IMR-90 (cell line): ENCODE measurements around the gene CHRD. TPM values are rescaled to one million over a fixed set of nuclear protein-coding genes. Genes with fewer than 3 reads are reported as not detected.

Experiments
- ATAC-seq: fragments of 200-7000 bp; cut with Tn5 transposase; 2 replicates; pipeline ENCODE4 v1.9.1; 2020; ENCODE audit warnings: low read depth, mild to moderate bottlenecking, moderate library complexity
- BruUV-seq: library from RNA; stranded (reverse); fragments of 400-500 nt; replicated peaks from 2 replicates; lab custom pipeline; 2021; lab: Mats Ljungman, UMichigan
- CTCF ChIA-PET: fragments of 300-600 bp; formaldehyde crosslinking; extraction: SDS; loops from one replicate; lab custom pipeline; 2021; ENCODE audit warnings: antibody characterized with exemption; lab: Yijun Ruan, JAX
- POLR2A ChIA-PET: fragments of 300-600 bp; sonication (Branson Sonifier 250); formaldehyde crosslinking; loops from one replicate; lab custom pipeline; 2022; ENCODE audit warnings: antibody characterized with exemption; ENCODE audit not compliant: unreplicated experiment; lab: Charles Lee
- DNase-seq: peaks from one replicate; pipeline ENCODE4 v3.0.0; 2013
- H2AFZ ChIP-seq: replicated peaks from 2 replicates; pipeline ENCODE3; 2013; ENCODE audit warnings: low read length, mild to moderate bottlenecking; ENCODE audit not compliant: poor library complexity
- H2AK5ac ChIP-seq: 2 replicates; pipeline ENCODE4 v1.6.1; 2013; ENCODE audit warnings: low read depth, low read length, inconsistent platforms
- H2AK9ac ChIP-seq: replicated peaks from 2 replicates; pipeline ENCODE3; 2013; ENCODE audit warnings: mild to moderate bottlenecking, low read depth, low read length, moderate library complexity; ENCODE audit not compliant: poor library complexity
- H2BK120ac ChIP-seq: 2 replicates; pipeline ENCODE4 v1.6.1; 2013; ENCODE audit warnings: low read depth, low read length, inconsistent platforms
- H2BK15ac ChIP-seq: 3 replicates; pipeline ENCODE4 v1.6.1; 2013; ENCODE audit warnings: low read depth, low read length, inconsistent platforms
- H2BK20ac ChIP-seq: 2 replicates; pipeline ENCODE4 v1.6.1; 2013; ENCODE audit warnings: low read depth, mild to moderate bottlenecking, inconsistent platforms, low read length, moderate library complexity
- H2BK5ac ChIP-seq: 2 replicates; pipeline ENCODE4 v1.6.1; 2013; ENCODE audit warnings: mild to moderate bottlenecking, low read depth, low read length, inconsistent platforms; ENCODE audit not compliant: poor library complexity, severe bottlenecking
- H3K14ac ChIP-seq: replicated peaks from 2 replicates; pipeline ENCODE4 v1.6.1; 2013; ENCODE audit warnings: low read depth, low read length, inconsistent platforms
- H3K18ac ChIP-seq: 2 replicates; pipeline ENCODE4 v1.6.1; 2013; ENCODE audit warnings: low read depth, low read length, control low read depth
- H3K23ac ChIP-seq: 2 replicates; pipeline ENCODE4 v1.6.1; 2013; ENCODE audit warnings: low read depth, low read length, inconsistent platforms
- H3K27ac ChIP-seq: 2 replicates; pipeline ENCODE4 v1.5.1; 2013; ENCODE audit warnings: mild to moderate bottlenecking, control low read depth, low read length; ENCODE audit not compliant: insufficient read depth
- H3K27me3 ChIP-seq: 2 replicates; pipeline ENCODE4 v1.6.1; 2013; ENCODE audit warnings: low read length; ENCODE audit not compliant: control insufficient read depth, insufficient read depth
- H3K36me3 ChIP-seq: 2 replicates; pipeline ENCODE4 v1.6.1; 2013; ENCODE audit warnings: low read length, mixed read lengths; ENCODE audit not compliant: control insufficient read depth, insufficient read depth
- H3K4ac ChIP-seq: 2 replicates; pipeline ENCODE4 v1.6.1; 2013; ENCODE audit warnings: low read depth, low read length, inconsistent platforms
- H3K4me1 ChIP-seq: 2 replicates; pipeline ENCODE4 v1.6.1; 2013; ENCODE audit warnings: low read length, mixed read lengths; ENCODE audit not compliant: control insufficient read depth, insufficient read depth
- H3K4me2 ChIP-seq: 2 replicates; pipeline ENCODE4 v1.6.1; 2013; ENCODE audit warnings: low read depth, mild to moderate bottlenecking, control low read depth, low read length, moderate library complexity
- H3K4me3 ChIP-seq: 2 replicates; pipeline ENCODE4 v1.5.1; 2013; ENCODE audit warnings: low read depth, mild to moderate bottlenecking, control low read depth, low read length, moderate library complexity; ENCODE audit not compliant: insufficient read depth
- H3K56ac ChIP-seq: 2 replicates; pipeline ENCODE4 v1.6.1; 2013; ENCODE audit warnings: low read length, inconsistent platforms; ENCODE audit not compliant: insufficient read depth; ENCODE audit errors: extremely low read depth
- H3K79me1 ChIP-seq, 2 experiments: 2 replicates each; pipeline ENCODE4 v1.6.1; 2013; ENCODE audit warnings: low read length in 2 of 2, inconsistent platforms in 1 of 2, low read depth in 1 of 2
- H3K9ac ChIP-seq: 2 replicates; pipeline ENCODE4 v1.6.1; 2013; ENCODE audit warnings: low read depth, low read length, control low read depth
- H3K9me1 ChIP-seq: 2 replicates; pipeline ENCODE4 v1.6.1; 2013; ENCODE audit warnings: low read length, inconsistent platforms; ENCODE audit not compliant: insufficient read depth
- H3K9me3 ChIP-seq: 2 replicates; pipeline ENCODE4 v1.6.1; 2013; ENCODE audit warnings: low read length; ENCODE audit not compliant: control insufficient read depth, insufficient read depth
- H4K20me1 ChIP-seq: 2 replicates; pipeline ENCODE4 v1.6.1; 2013; ENCODE audit warnings: low read length, inconsistent platforms; ENCODE audit not compliant: insufficient read depth
- H4K5ac ChIP-seq: 2 replicates; pipeline ENCODE4 v1.6.1; 2013; ENCODE audit warnings: mild to moderate bottlenecking, low read depth, low read length, control low read depth
- H4K8ac ChIP-seq, 2 experiments: 2 replicates each; pipeline ENCODE4 v1.6.1; 2013; ENCODE audit warnings: low read depth in 2 of 2, low read length in 2 of 2, control low read depth in 1 of 2, inconsistent platforms in 1 of 2
- H4K91ac ChIP-seq: 2 replicates; pipeline ENCODE4 v1.6.1; 2013; ENCODE audit warnings: low read depth, low read length, inconsistent platforms; ENCODE audit not compliant: insufficient read depth
- CEBPB ChIP-seq: IDR thresholded peaks from 2 replicates; pipeline ENCODE4 v1.6.1; 2012; ENCODE audit warnings: low read depth, low read length, improper control_type of control experiment
- CHD1 ChIP-seq: IDR thresholded peaks from 2 replicates; pipeline ENCODE4 v1.6.1; 2012; ENCODE audit warnings: low read depth, low read length, improper control_type of control experiment
- CTCF ChIP-seq: conservative IDR thresholded peaks from 2 replicates; pipeline ENCODE4 v1.5.1; 2012; ENCODE audit warnings: mild to moderate bottlenecking, low read depth, low read length, improper control_type of control experiment
- ELK1 ChIP-seq: fragments of 150-350 bp; IDR thresholded peaks from 2 replicates; pipeline ENCODE4 v1.6.1; 2016; ENCODE audit warnings: low read depth, mild to moderate bottlenecking, low read length, moderate library complexity, borderline replicate concordance
- MAFK ChIP-seq: IDR thresholded peaks from 2 replicates; pipeline ENCODE4 v1.6.1; 2012; ENCODE audit warnings: low read depth, low read length, improper control_type of control experiment
- MAZ ChIP-seq: IDR thresholded peaks from 2 replicates; pipeline ENCODE4 v1.6.1; 2012; ENCODE audit warnings: low read depth, mild to moderate bottlenecking, low read length, improper control_type of control experiment, moderate library complexity, borderline replicate concordance
- RAD21 ChIP-seq: IDR thresholded peaks from 2 replicates; pipeline ENCODE4 v1.6.1; 2012; ENCODE audit warnings: low read length, improper control_type of control experiment
- RCOR1 ChIP-seq: IDR thresholded peaks from 2 replicates; pipeline ENCODE4 v1.6.1; 2012; ENCODE audit warnings: mild to moderate bottlenecking, low read length, improper control_type of control experiment; ENCODE audit not compliant: insufficient replicate concordance
- WGBS, 2 experiments: methylation state at CpG; one replicate each; pipeline versions ENCODE4 v1.1.5 to v1.1.7; 2013; ENCODE audit warnings: missing lambda C conversion rate in 2 of 2; ENCODE audit not compliant: insufficient read length in 1 of 2; ENCODE audit errors: extremely low coverage in 2 of 2; 5-methylcytosine and 5-hydroxymethylcytosine counted together
- dilution Hi-C: fragments of 300-500 bp; cut with HindIII; formaldehyde crosslinking; loops from one replicate; pipeline ENCODE4 v1.14.3; 2018; ENCODE audit warnings: low sequenced_read_pairs; ENCODE audit not compliant: unreplicated experiment
- in situ Hi-C: fragments of 300-500 bp; cut with MboI; formaldehyde crosslinking; loops from 3 replicates; pipeline ENCODE4 v1.14.3; 2019; ENCODE audit warnings: low sequenced_read_pairs, inconsistent platforms, mixed read lengths
- intact Hi-C: fragments of 100-400 bp; cut with micrococcal nuclease; formaldehyde crosslinking; loops from 2 replicates; pipeline ENCODE4 v1.10.0; 2022
- polyA plus RNA-seq, 3 experiments: library from polyadenylated mRNA; depleted of rRNA; stranded (reverse); fragments of >200 nt; gene quantifications; 2 replicates each; pipeline ENCODE4 v1.2.3, GENCODE V29; 2012; ENCODE audit warnings: low replicate concordance in 1 of 3
- total RNA-seq: library from RNA; depleted of rRNA; stranded (reverse); fragments of >200 nt; gene quantifications from 2 replicates; pipeline ENCODE4 v1.2.3, GENCODE V29; 2012

Gene CHRD
- total and polyA plus RNA-seq, 2 of the 4 experiments (the other 2 are of a cell fraction) = under 0.01 to 0.09 TPM

GRCh38 chr3:184378651-184379357 lies 1.1 kb upstream of the CHRD start:
- H3K79me1 ChIP-seq = no peaks in the 10 kb centered on the region
- no peak overlapping the region for H3K9ac ChIP-seq
- no peak overlapping the region for H2BK20ac ChIP-seq
- H3K9me1 ChIP-seq = no peaks in the 10 kb centered on the region
- H3K9me3 ChIP-seq = no peaks in the 10 kb centered on the region
- H2BK120ac ChIP-seq = no peak overlapping the region
- H4K91ac ChIP-seq = no peak overlapping the region
- ChIA-PET CTCF (no interaction called here), POLR2A (no interaction called here)
- no peak overlapping the region for H2AK5ac ChIP-seq
- H3K14ac ChIP-seq = no peak overlapping the region
- no peak overlapping the region for H2BK15ac ChIP-seq
- intact Hi-C loops (no loop called here), dilution Hi-C loops (no loop called here), in situ Hi-C loops (loop anchor here (10.0 kb wide), 2 partner anchors 396 to 426 kb away; no protein-coding TSS in a partner anchor)
- H3K18ac ChIP-seq = no peak overlapping the region
- H3K27ac ChIP-seq = no peak overlapping the region
- DNase-seq = no peak
- no peak overlapping the region for H2BK5ac ChIP-seq
- BruUV-seq = no TSS peak
- H3K4ac ChIP-seq = no peak overlapping the region
- no peak overlapping the region for H4K8ac ChIP-seq
- H3K36me3 ChIP-seq = no peaks in the 10 kb centered on the region
- no peak overlapping the region for H3K56ac ChIP-seq
- peaks cover 2% of the 10 kb centered on the region; the same call in 1 of the 2 replicates for H3K4me1 ChIP-seq
- WGBS, 2 experiments = 100% methylated on average over 1 of the region's 10 CpGs; no CpG with 5 or more reads in 1 of the 2 experiments
- H2AK9ac ChIP-seq = no peak overlapping the region
- H3K4me2 ChIP-seq = no peak overlapping the region; the same call in 1 of the 2 replicates
- ATAC-seq = no peak
- no peak overlapping the region for H4K5ac ChIP-seq
- TF ChIP-seq CEBPB = no peak
- TF ChIP-seq MAZ = no peak
- TF ChIP-seq MAFK = no peak
- TF ChIP-seq CHD1 = no peak
- TF ChIP-seq ELK1 = no peak
- no peak for TF ChIP-seq CTCF
- no peak for TF ChIP-seq RAD21
- no peak for TF ChIP-seq RCOR1
- H3K4me3 ChIP-seq = no peak overlapping the region
- H3K23ac ChIP-seq = no peak overlapping the region
- H3K27me3 ChIP-seq = peaks cover 76% of the 10 kb centered on the region
- peak overlapping the region; percentile 16 for H2AFZ ChIP-seq
- H4K20me1 ChIP-seq = no peaks in the 10 kb centered on the region
